GM21360 (cell line): ENCODE measurements around the gene HOXA9.

Source experiments
- ATAC-seq: cut with Tn5 transposase; IDR thresholded peaks from one replicate; pipeline ENCODE4 v1.9.1; 2021; ENCODE audit warnings: mild to moderate bottlenecking, moderate library complexity; ENCODE audit not compliant: unreplicated experiment

HOXA9 gene

GRCh38 chr7:27188386-27189294 lies 23.3 kb upstream of the HOXA9 start:
- ATAC-seq: no peak

- no peak for ATAC-seq
These were observed 22.4 kb upstream of the HOXA9 start for GRCh38 chr7:27187475-27188385.

- no peak for ATAC-seq
These were observed 21.5 kb upstream of the HOXA9 start for GRCh38 chr7:27186668-27187474.

GRCh38 chr7:27185854-27186667 lies 20.7 kb upstream of the HOXA9 start:
- ATAC-seq: no peak

- no peak for ATAC-seq
These were observed 19.9 kb upstream of the HOXA9 start, which contains the start of gene HOXA11 for GRCh38 chr7:27185013-27185853. TSS of gene HOXA11 (minus strand) at chr7:27185232. CDS start at chr7:27185144, 88 bp downstream.

GRCh38 chr7:27184337-27185012 lies 19.1 kb upstream of the HOXA9 start:
- ATAC-seq: no peak

- no peak for ATAC-seq
These were observed 18.5 kb upstream of the HOXA9 start for GRCh38 chr7:27183682-27184336.

GRCh38 chr7:27182861-27183681 lies 17.7 kb upstream of the HOXA9 start:
- no peak for ATAC-seq

GRCh38 chr7:27182285-27182841 lies 17.0 kb upstream of the HOXA9 start:
- ATAC-seq: no peak

- no peak for ATAC-seq
These were observed 16.5 kb upstream of the HOXA9 start for GRCh38 chr7:27181795-27182275.

- no peak for ATAC-seq
These were observed 15.4 kb upstream of the HOXA9 start for GRCh38 chr7:27180431-27181420.

GRCh38 chr7:27179503-27180430 lies 14.4 kb upstream of the HOXA9 start:
- no peak for ATAC-seq

GRCh38 chr7:27179030-27179429 lies 13.7 kb upstream of the HOXA9 start:
- no peak for ATAC-seq

GRCh38 chr7:27178366-27178765 lies 13.0 kb upstream of the HOXA9 start:
- ATAC-seq: no peak
